ENCODE results near the gene NLRP6.
"Not testable (repeated sequence)": the region's sequence is repeated elsewhere in the genome, so short reads cannot be mapped to it uniquely, and the experiment has no call there.

The NLRP6 gene

DNA sequence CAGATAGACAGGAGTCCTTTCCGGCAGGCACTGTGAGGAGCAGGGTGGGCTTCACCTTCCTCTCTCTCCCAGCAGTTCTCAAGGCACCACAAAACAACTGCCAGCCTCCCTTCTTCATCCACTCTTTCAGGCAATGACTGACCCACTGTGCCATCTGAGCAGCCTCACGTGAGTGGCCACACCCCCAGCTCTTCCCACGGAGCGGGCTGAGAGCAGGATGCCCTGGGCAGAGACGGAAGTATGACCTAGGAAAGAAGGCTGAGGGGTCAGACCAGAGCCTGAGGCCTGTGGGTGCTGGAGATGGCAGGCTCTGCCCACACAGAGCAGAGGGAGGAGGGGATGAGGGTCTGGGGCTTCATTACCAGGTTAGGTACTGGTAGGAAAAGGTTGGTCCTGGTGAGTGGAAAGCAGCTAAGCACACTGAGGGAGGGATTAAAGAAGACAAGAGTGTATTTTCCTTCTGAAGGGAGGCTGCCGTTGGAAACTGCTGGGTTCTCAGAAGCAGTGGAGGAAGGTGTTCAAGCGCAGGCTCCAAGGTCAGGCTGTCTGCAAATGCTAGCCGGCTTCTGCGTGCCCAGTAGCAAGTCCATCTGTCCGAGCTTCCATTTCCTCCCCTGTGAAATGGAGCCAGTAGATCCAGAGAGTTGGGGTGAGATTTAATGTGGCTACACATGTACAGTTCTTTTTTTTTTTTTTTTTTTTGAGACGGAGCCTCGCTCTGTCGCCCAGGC is 4.6 kb downstream of the NLRP6 start:
- no peak for DNase-seq

DNA sequence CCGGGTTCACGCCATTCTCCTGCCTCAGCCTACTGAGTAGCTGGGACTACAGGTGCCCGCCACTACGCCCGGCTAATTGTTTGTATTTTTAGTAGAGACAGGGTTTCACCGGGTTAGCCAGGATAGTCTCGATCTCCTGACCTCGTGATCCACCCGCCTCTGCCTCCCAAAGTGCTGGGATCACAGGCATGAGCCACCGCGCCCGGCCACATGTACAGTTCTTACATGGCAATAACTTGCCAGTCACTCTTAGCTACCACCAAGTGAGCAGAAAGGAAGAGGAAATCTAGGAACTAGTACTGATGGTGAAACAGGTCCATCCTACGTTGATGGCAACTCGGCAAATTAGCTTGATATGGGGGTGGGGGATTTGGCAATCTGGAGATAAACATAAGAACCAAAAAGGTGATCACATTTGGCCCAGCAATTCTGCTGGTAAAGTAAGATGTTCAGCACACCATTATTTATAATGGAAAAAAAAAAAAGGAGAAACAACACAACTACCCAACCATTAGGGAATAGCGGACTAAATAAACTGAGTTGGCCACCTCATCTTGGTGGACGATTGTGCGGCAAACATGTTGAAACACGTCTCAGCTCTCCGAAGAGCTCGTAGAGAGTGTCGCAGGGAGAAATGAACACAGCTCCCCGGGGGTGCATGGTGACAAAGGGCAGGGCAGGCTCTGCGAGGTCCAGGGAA is 5.3 kb downstream of the NLRP6 start:
- DNase-seq, result no peak

DNA sequence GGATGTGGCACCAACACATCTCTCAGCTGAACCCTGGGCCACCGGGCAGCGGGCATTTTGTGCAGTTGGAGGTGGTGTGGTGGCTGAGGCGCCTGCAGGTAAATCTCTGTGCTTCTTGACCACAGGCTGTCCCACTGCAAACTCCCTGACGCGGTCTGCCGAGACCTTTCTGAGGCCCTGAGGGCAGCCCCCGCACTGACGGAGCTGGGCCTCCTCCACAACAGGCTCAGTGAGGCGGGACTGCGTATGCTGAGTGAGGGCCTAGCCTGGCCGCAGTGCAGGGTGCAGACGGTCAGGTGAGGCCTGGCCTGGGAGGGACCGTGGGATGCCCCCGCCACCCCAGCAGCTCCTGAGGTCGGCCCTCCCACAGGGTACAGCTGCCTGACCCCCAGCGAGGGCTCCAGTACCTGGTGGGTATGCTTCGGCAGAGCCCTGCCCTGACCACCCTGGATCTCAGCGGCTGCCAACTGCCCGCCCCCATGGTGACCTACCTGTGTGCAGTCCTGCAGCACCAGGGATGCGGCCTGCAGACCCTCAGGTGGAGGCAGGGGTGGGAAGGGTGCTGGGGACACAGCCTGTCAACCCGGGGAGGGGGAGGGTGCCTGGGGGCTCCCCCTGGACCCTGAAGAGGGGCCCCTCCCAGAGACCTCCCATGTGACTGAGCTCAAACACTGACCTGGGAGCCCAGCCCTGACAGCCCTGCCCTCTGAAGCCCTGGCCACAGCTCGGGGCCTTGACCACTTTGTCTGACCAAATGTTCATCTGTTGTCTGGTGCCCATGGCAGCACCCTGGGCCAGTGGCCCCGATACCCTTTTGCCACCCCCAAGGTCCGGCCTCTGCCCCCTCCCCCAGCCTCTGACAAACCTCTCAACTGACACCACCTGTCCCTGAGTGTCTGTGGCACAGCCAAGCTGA is 6.2 kb downstream of the NLRP6 start:
- no peak for DNase-seq

DNA sequence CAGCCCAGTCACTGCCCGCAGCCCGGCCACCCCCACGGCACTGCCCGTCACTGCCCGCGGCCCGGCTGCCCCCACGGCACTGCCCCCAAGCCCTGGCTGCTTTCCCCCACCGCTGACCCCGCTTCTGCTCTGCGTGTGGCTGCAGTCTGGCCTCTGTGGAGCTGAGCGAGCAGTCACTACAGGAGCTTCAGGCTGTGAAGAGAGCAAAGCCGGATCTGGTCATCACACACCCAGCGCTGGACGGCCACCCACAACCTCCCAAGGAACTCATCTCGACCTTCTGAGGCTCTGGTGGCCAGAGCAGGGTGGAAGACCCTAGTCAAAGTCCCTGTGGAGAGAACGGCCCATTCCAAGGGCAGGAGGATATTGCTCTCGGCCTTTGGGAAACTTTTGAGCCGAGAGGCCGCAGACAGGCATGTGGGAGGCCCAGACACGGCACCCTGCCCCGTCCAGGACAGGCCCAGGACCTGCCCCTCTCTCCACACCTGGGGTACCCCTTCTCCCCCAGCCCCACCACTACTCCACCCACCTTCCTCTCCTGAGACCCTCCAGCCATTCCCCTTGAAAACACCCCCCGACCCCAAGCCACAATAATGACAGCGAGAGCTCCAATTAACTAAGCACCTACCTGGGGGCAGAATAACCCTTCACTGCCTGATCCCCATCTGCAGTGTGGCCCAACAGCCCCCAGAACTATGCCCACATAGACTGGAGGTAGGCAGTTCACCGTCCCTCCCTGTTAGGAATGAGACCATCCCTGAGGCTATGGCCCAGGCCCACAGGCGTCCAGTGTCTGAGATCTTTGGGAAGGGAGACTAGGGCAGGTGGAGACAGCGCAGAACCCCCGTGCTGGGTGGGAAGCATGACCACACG is 7.0 kb downstream of the NLRP6 start:
- no peak for DNase-seq

DNA sequence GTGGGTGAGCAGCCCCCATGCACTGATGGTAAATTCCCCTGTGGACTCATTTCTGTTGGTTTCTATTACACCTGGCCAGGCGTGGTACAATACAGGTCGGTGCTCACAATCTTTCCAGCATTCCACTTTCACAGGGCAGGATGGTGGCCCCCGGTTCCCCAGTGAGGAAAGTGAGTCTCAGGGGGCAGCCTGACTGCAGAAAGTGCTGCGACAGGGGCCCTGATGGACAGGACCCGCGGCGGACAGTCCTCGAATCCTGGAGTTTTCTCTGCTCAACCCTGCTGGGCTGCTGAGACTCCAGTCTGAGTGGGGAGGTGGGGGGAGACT is 7.7 kb downstream of the NLRP6 start:
- DNase-seq, result no peak

DNA sequence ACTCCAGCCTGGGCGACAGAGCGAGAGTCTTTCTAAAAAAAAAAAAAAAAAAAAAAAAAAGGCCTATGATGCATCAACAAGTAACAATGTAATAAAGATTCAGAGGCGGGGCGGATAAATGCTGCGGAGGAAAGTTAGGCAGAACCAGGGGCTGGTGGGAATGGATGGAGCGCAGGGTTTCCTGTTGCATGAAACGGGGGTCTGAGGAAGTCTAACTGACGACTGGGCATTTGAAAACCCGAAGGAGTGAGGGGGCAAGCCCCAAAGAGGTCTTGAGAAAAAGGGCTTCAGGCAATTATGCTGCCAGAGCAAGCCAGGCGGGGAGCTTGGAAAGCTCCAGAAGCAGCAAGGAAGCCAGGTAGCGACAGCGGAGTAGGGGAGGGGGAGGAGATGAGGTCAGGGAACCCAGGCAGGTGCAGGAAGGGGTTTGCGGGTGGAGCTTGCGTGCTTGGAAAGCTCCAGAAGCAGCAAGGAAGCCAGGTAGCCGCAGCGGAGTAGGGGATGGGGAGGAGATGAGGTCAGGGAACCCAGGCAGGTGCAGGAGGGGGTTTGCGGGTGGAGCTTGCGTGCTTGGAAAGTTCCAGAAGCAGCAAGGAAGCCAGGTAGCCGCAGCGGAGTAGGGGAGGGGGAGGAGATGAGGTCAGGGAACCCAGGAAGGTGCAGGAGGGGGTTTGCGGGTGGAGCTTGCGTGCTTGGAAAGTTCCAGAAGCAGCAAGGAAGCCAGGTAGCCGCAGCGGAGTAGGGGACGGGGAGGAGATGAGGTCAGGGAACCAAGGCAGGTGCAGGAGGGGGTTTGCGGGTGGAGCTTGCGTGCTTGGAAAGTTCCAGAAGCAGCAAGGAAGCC is 9.0 kb downstream of the NLRP6 start:
- DNase-seq, result not testable (repeated sequence)

DNA sequence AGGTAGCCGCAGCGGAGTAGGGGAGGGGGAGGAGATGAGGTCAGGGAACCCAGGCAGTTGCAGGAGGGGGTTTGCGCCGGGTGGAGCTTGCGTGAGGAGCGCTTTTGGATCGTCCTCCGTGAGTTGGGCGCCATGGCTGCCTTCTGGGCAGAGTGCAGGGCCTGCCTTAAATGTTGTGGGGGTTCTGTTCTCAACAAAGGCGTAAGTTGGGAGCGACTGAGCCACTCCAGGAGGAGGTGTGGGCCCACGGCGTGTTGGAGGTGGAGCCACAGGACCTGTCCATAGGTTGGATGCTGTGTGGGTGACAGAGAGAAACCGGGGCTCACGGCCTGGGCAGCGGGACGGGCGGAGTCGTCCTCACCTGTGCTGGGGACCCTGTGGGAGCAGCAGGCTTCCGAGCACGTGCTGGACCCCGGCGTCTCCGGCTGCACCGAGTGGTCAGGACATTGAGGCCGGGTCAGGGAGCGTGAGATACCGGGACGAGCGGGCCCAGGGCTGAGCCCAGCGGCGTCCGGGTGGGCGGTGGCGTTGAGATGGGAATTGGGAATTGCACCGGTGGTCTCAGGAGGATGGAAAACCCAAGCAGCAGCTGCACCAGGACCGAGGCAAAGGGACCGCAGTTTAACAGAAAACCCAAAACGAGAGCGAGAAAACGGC is 9.7 kb downstream of the NLRP6 start:
- no peak for DNase-seq

DNA sequence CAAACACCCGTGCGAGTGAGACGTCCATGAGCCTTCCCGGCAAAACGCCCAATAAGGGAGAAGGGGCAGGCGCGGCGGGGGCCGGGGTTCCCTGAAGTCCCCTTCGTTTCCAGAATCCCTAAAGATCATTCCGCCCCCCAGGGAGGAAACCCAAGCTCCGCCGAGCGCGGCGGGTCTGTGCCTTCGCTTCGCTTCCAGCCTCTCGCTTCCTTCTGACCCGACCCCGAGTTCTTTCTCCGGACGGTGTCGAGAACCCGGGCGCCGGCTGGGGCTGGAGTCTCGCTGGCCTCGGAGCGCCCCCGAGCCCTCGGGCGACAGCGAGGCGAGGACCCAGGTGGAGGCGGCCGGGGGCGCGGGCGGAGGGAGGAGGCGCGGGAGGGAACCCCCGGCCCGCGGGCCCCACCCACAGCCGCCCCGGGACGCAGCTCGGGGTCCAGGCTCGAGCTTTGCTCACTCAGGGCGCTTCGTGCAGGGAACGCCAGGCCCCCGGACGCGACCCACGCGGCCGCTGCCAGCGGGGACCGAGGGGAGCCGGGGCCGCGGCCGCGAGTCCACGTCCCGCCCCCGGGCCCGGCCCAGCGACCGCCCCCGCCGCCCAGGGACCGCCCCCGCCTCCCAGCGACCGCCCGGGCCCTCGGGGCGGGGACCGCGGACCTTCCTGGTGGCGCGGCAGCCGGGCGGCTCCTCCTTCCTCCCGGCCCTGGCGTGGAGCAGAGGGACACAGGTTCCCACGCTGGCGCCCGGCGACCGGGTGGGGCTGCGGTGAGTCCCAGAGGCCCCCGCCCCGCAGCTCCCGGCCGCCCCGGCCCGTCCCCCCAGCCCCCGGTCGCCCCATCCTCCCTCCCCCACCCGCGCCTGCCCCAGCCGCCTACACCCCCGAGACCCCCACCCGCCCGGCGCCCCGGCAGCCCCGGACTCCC is 10.5 kb downstream of the NLRP6 start, which contains the start of gene PGGHG:
TSS of gene PGGHG (plus strand) at position 649 of the 920 bp plus-strand sequence. CDS start 691 bp downstream, outside the sequence.
- no peak for DNase-seq

DNA sequence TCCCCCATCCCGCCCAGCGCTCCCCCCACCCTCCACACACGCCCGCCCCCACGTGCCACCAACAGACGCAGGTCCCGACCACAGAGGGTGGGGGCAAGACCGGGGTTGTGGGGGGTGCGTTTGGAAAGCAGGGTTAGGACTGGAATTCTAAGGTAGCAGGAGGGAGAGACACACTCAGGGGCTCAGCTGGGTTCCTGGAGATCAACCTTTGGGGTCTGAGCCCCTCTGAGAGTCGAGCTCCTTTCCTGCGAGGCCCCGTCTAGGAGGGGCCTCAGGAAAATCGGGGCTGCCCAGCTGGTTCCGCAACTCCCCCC is 11.1 kb downstream of the NLRP6 start:
- DNase-seq, result no peak

DNA sequence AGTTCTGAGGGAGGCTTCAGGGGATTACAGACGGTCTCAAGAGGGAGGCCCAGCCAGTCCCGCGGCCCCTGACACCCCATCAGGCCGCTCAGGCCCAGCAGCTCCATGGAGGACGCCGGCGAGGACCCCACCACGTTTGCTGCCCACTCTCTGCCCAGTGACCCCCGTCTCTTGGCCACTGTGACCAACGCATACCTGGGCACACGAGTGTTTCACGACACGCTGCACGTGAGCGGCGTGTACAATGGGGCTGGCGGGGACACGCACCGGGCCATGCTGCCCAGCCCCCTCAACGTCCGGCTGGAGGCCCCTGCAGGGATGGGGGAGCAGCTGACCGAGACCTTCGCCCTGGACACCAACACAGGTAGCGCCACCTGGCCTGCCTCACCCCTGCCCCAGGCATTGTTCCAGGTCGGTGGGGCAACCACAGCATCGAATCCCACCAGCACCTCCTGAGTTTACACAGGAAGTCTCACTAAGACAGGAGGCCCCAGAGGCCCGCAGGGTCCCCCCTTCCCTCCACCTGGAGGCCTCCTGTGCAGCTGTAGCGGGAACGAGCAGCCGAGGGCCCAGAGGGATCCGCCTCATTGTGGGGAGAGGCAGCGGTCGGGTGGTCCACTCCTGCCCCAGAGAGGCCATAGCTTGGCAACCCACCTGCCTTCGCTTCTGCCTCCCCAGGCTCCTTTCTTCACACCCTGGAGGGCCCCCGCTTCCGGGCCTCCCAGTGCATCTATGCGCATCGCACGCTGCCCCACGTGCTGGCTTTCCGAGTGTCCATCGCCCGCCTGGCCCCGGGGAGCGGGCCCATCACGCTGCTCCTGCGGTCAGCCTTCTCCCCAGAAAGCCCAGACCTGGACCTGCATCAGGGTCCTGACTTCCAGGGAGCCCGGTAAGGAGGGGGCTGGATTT is 11.8 kb downstream of the NLRP6 start:
- DNase-seq, result no peak

DNA sequence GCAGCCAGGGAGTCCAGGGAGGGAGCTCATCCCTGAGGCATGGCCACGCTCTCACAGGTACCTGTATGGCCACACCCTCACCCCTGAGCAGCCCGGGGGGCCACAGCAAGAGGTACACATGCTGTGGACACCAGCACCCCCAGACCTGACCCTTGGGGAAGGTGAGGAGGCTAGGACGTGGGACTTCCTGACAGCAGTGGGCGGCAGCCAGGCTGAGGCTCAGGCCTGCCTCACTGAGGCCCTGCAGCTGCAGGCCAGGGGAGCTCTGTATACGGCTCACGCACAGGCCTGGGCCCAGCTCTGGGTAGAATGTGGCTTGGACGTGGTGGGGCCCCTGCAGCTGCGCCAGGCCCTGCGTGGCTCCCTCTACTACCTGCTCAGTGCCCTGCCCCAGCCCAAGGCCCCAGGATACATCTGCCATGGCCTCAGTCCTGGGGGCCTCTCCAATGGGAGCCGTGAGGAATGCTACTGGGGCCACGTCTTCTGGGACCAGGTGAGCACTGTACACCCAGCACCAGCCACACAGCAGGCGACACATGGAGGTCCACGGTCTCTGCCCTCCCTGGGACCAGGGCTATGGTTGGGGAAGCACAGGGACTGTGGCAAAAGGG is 12.5 kb downstream of the NLRP6 start:
- no peak for DNase-seq

DNA sequence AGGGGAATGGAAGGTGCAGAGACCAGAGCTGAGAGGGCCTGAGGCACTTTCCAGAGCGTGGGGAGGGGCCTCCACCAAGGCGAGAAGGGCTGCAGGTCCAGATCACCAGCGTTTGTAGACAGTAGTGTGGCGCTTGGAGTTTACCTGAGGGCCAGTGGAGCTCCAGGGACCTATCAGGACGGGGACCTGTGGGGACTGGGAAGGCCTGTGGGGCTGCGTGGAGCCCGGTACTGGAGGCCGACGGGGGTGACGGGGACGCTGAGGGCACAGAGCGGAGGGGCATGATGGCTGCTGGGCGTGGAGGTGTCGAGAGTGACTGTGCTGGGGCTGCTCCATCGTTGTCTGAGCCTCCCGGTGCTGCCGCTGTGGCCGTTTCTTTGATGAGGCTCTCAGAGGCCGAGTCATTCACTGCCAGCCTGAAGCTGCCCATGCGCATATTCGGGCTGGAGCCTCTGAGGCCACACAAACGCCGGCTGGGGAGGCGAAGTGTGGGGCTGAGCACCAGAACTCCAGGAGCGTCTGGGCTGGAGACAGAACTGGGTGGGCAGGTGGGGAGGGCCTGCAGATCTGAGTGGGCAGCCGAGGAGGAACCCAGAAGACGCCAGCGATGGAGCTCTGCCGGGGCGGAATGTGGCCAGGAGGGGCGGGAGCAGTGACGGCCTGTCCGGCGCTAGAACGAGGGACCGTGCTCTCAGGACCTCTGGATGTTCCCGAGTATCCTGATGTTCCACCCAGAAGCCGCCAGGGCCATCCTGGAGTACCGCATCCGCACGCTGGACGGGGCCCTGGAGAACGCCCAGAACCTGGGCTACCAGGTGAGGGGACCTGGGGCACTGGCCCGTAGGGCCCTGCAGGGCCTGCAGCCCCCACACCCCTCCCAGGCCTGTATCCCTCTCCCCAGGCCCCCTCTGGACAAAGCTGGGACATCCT is 13.3 kb downstream of the NLRP6 start:
- no peak for DNase-seq

DNA sequence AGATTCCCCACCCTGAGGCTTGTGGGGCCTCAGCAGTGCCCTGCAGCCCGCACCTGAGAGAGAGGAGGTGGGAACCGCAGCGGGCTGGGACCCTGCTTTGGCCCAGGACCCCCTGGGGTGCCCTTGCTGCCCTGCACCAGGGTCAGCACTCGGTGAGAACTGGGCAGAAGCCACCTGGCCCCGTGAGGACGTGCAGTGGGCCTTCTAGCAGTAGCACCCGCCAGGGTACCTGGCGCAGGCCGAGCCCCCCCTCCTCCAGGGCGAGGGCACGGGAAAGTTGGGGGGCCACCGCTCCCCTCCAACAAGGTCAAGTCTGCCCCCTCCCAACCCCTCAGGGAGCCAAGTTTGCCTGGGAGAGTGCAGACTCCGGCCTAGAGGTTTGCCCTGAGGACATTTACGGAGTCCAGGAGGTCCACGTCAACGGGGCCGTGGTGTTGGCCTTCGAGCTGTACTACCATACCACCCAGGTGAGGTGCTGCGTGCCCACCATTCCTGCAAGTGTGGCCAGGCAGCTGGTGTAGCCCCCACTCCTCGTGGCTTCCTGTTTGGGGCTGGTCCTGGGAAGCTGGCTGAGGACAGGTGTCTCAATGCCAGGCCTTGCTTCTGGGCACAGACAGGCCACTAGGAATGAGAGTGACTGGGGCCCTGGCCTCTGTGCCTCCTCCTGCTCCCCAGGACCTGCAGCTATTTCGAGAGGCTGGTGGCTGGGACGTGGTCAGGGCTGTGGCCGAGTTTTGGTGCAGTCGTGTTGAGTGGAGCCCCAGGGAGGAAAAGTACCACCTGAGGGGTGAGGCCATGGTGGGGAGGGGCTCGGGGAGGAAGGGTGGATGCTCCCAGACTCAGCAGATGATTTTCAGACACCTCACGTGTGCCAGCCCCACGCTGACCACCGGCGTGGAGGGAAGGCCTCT is 14.3 kb downstream of the NLRP6 start:
- no peak for DNase-seq

DNA sequence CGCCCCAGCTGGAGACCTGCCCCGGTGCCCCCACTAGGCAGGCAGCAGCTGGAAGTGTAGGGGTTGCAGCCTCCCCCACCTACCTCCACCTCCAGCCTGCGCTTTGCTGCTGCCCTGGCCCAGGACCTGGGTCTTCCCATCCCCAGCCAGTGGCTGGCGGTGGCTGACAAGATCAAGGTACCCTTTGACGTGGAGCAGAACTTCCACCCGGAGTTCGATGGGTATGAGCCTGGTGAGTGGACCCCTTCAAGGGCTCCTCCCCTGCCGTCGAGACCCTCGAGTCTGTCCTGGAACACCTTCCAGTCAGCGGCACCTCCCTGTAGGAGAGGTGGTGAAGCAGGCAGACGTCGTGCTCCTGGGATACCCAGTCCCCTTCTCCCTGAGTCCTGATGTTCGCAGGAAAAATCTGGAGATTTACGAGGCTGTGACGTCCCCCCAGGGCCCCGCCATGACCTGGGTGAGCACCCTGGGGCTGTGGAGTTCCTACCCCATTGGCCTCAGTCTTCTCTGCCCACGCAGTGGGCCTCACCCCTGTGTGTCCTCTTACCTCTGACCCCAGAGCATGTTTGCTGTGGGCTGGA is 15.2 kb downstream of the NLRP6 start:
- DNase-seq, result no peak

DNA sequence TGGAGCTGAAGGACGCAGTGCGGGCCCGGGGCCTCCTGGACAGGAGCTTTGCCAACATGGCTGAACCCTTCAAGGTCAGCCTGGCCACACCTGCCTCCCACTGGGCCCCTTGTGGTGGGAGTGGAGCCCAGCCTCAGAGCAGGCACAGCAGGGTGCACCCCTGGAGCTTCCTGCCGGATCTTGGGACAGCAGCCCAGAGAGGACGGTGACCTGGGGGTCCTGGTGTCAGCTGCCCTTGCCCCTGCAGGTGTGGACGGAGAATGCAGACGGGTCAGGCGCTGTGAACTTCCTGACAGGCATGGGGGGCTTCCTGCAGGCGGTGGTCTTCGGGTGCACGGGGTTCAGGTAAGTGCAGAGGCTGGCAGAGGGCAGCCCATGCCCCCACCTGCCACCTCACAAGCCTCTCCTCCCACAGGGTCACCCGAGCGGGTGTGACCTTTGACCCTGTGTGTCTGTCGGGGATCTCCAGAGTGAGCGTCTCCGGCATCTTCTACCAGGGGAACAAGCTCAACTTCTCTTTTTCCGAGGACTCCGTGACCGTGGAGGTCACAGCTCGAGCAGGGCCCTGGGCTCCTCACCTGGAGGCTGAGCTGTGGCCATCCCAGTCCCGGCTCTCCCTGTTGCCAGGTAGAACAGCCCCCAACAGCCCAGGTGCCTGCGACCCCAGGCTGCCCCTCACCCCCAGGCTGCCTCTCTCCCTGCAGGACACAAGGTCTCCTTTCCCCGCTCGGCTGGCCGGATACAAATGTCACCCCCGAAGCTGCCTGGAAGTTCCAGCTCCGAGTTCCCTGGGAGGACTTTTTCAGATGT is 15.8 kb downstream of the NLRP6 start:
- DNase-seq, result no peak
